HG03196 (cell line): ENCODE results near the gene ZNF831.

Experiments used
- ATAC-seq: cut with Tn5 transposase; IDR thresholded peaks from one replicate; pipeline ENCODE4 v1.9.1; 2021; ENCODE audit not compliant: unreplicated experiment

Gene ZNF831

DNA sequence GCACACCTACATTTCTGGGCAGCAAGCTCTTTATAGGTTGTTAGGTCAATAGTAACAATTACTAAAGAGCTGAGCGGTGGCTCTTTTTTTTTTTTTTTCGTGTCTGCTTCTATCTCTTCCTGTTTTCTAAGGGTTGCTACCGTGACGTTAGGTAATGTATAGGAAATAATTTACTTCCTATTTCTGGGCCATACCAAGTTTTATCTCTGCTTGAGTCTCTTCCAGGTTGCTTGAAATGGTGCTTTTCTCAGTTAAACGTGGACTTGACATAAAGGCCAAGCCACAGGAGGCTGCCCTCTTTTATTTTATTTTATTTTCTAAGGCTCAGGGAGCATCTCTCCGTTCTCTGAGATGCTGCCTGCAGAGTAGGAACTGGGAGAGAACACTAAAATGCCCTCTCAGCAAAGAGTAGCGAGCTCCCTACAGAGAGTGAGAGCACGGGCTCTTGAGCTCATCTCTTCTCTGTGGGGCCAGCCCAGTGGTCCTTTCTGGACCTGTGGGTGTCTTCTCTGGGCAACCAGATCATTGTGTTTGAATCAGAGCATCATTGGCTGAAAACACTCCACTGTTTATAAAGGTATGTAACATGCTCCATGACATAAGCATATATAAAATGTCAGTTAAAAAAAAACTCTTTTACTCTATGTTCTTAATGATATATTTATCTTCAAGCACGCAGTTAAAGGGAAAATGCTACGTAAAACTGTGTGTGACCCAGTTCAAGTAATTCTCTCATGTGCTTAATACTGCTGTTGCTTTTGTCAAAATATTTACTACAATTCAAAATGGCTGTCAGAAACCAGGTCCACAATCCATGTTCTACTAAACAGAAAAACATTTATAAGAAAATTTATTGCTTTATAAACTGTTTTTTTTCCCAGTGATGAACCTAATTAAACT, at the start of gene ZNF831:
TSS of gene ZNF831 (plus strand) at position 191 of the 900 bp plus-strand sequence. CDS start 27,199 bp downstream, outside the sequence.
- ATAC-seq = no peak

GRCh38 chr20:59117526-59117925, 46.1 kb upstream of the ZNF831 start:
- ATAC-seq = no peak

DNA sequence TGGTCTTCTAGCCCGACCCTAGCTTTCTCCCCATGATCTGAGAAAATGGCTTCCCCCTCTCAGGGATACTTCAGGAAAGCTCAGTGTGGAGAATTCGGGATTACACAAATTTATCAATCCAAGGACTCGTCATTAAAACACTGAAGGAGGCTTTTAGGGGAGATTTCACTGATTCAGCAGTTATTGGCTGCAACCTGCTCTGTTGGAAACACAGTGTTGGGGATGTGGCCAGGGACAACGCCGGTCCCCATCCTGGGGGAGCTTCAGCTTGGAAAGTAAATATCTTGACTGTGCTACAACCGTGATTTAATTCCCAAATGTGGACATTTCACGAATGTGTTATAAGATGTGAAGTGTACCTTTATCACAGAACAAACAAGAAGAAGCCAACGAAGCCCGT, 44.8 kb upstream of the ZNF831 start:
- ATAC-seq = no peak

DNA sequence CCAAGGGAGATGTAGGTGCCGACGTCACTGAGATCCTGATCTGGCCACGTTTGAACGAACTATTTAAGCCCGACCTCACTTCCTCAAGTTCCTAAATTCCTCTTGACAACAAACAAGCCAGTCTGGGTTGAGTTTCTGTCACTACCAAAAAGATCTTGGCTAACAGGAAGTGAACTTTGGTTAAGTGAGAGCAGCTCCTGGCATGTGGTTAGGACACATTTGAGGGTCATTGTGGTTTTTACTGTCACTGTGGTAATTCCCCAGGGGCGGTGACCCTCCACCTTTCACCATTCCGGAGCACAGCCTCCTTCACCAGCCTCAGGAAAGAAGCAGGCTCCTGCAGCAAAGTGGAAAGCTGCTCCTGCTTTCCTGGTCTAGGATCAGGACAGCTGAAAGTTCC, 43.1 kb upstream of the ZNF831 start:
- no peak for ATAC-seq

GRCh38 chr20:59120919-59121318, 42.7 kb upstream of the ZNF831 start:
- ATAC-seq = no peak

DNA sequence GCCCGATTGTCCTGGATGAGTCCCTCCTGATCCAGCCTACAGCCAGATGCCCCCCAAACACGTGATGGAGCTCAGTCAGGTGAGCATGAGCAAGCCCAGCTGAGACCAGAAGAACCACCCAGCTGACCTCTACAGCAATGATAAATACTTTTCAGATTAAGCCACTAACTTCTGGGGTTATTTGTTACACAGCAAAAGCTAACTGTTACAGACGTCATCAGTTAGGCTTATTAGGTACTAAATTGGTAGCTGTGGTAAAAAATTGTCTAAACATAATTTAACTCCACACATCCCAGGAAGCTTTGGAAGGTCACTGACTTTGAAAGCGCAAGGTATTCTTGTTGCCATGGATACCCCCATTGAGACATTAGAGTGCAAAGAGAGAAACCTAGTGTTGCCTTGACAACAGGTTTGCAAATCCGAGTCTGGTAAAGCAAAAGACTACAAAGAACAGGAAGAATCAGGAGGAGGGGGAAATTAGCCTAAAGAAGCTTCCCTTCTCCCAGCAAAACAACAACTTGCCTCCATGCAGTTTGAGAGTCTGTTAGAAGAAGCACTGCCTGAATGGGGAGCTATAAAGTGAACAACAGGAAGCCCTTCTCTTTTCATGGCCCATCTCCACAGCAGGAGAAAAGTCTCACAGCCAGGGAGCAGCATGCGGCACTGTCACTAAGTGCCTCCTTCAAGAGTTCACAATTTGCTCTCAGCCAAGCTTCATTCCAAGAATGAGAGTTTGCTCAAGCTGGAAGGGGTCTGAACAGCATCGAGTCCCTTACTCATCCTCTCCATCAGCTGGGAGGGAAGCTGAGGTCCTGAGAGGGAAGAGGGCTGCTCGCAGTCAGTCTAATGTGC, 41.7 kb upstream of the ZNF831 start:
- ATAC-seq = no peak

GRCh38 chr20:59122566-59122919, 41.1 kb upstream of the ZNF831 start:
- no peak for ATAC-seq

GRCh38 chr20:59123011-59123677, 40.5 kb upstream of the ZNF831 start:
- ATAC-seq = no peak

GRCh38 chr20:59123678-59124255, 39.9 kb upstream of the ZNF831 start:
- no peak for ATAC-seq

GRCh38 chr20:59124296-59125029, 39.2 kb upstream of the ZNF831 start:
- ATAC-seq = no peak

- no peak for ATAC-seq
These were observed 38.3 kb upstream of the ZNF831 start for GRCh38 chr20:59125332-59125731.

- ATAC-seq = no peak
These were observed 37.8 kb upstream of the ZNF831 start for GRCh38 chr20:59125836-59126235.

DNA sequence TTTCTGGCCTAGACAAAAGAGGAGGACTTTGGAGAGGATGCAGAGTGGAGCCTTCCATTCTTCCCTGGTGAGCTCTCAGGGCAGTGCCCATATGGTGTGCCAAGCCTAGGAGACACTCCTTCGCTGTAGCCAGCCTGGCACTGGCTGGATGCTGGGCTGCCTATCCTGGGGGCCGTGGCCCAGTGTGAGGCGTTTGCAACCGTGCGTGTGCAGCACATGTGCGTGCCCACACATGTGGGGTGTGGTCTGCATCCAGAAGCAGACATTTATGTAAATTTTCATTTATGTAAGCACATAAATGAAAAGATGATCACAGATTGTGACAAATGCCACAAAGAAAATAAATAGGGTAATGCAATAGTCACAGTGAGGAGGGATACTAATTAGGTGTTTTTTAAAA, 35.8 kb upstream of the ZNF831 start:
- no peak for ATAC-seq

GRCh38 chr20:59131551-59132285, 31.9 kb upstream of the ZNF831 start:
- ATAC-seq = no peak

DNA sequence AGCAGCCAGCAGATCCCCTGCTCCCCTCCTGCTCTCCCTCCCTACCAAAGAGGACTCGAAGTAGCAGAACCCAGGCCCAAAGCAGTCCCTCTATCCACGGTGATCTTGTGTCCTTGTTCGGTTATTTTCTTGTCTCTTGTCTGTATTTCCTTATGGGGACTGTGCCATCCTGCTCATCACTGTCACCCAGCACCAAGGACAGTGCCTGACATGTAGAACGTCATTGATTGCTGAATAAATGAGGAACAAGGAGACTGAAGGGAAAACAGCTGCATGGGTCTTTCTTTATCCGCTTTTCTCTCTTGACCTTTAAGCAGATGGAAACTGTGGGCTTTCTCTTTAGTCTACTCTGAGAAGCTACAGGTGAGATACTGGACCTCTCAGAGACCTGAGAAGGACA, 29.4 kb upstream of the ZNF831 start:
- ATAC-seq = no peak

GRCh38 chr20:59135093-59135492, 28.5 kb upstream of the ZNF831 start:
- no peak for ATAC-seq

DNA sequence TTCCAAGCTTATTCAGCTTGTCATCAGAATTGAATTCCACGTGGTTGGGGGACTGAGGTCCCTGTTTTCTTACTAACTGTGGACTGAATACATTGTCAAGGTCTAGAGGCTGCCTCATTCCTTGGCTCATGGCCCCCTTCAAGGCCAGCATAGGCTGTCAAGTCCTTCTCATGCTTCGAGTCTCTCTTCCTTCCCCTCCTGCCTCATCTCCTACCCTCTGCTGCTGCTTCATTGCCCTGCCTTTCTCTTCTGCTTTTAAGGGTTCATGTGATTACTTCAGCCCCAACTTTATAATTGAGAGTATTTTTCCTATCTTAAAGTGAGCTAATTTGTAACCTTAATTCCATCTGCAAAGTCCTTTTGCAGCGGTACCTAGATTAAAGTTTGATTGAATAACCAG, 27.6 kb upstream of the ZNF831 start:
- ATAC-seq = no peak

GRCh38 chr20:59137532-59137931, 26.1 kb upstream of the ZNF831 start:
- ATAC-seq = no peak

- ATAC-seq = no peak
These were observed 25.4 kb upstream of the ZNF831 start for GRCh38 chr20:59138114-59138748.
